ENCODE data around the gene ST7.

ST7 gene

GRCh38 chr7:117179701-117180100 lies 226.4 kb downstream of the ST7 start:
- TF ChIP-seq CTCF (IDR thresholded peaks at IDR 0.05; ENCODE audit: unreplicated experiment in 3 of 3), result no peak
- no peaks in the 10 kb centered on the region for H3K4me1 Mint-ChIP-seq
- no peak overlapping the region for H3K27ac Mint-ChIP-seq
- peaks cover 4% of the 10 kb centered on the region for H3K36me3 Mint-ChIP-seq (ENCODE audit: low read depth)
- H3K27me3 Mint-ChIP-seq (ENCODE audit: low read depth), result no peaks in the 10 kb centered on the region
- H3K9me3 Mint-ChIP-seq, result no peaks in the 10 kb centered on the region
- H3K4me3 Mint-ChIP-seq, result no peak overlapping the region

- Mint-ChIP-seq H3K27me3 (ENCODE audit: low read depth) (no peaks in the 10 kb centered on the region), H3K27ac (no peak overlapping the region), H3K4me3 (no peak overlapping the region), H3K36me3 (ENCODE audit: low read depth) (peaks cover 4% of the 10 kb centered on the region), H3K4me1 (no peaks in the 10 kb centered on the region), H3K9me3 (no peaks in the 10 kb centered on the region)
- TF ChIP-seq CTCF (IDR thresholded peaks at IDR 0.05; ENCODE audit: unreplicated experiment in 3 of 3), result no peak
Observed at GRCh38 chr7:117183729-117184128, 230.4 kb downstream of the ST7 start.

GRCh38 chr7:117184367-117184766 lies 231.1 kb downstream of the ST7 start:
- Mint-ChIP-seq H3K36me3 (ENCODE audit: low read depth) (peaks cover 4% of the 10 kb centered on the region), H3K4me1 (no peaks in the 10 kb centered on the region), H3K27ac (no peak overlapping the region), H3K9me3 (no peaks in the 10 kb centered on the region), H3K4me3 (no peak overlapping the region), H3K27me3 (ENCODE audit: low read depth) (no peaks in the 10 kb centered on the region)
- no peak for TF ChIP-seq CTCF (IDR thresholded peaks at IDR 0.05; ENCODE audit: unreplicated experiment in 3 of 3)

GRCh38 chr7:117185124-117185523 lies 231.8 kb downstream of the ST7 start:
- TF ChIP-seq CTCF (IDR thresholded peaks at IDR 0.05; ENCODE audit: unreplicated experiment in 3 of 3), result no peak
- H3K27me3 Mint-ChIP-seq (ENCODE audit: low read depth), result no peaks in the 10 kb centered on the region
- H3K36me3 Mint-ChIP-seq (ENCODE audit: low read depth), result peaks cover 4% of the 10 kb centered on the region
- no peaks in the 10 kb centered on the region for H3K4me1 Mint-ChIP-seq
- H3K27ac Mint-ChIP-seq, result no peak overlapping the region
- no peak overlapping the region for H3K4me3 Mint-ChIP-seq
- H3K9me3 Mint-ChIP-seq, result no peaks in the 10 kb centered on the region

GRCh38 chr7:117186218-117187010 lies 233.1 kb downstream of the ST7 start:
- no peaks in the 10 kb centered on the region for H3K4me1 Mint-ChIP-seq
- H3K9me3 Mint-ChIP-seq, result no peaks in the 10 kb centered on the region
- no peaks in the 10 kb centered on the region for H3K27me3 Mint-ChIP-seq (ENCODE audit: low read depth)
- H3K4me3 Mint-ChIP-seq, result no peak overlapping the region
- TF ChIP-seq CTCF (IDR thresholded peaks at IDR 0.05; ENCODE audit: unreplicated experiment in 3 of 3), result no peak
- H3K27ac Mint-ChIP-seq, result no peak overlapping the region
- peaks cover 13% of the 10 kb centered on the region for H3K36me3 Mint-ChIP-seq (ENCODE audit: low read depth)

GRCh38 chr7:117188376-117188775 lies 235.1 kb downstream of the ST7 start:
- H3K27ac Mint-ChIP-seq, result no peak overlapping the region
- no peaks in the 10 kb centered on the region for H3K4me1 Mint-ChIP-seq
- H3K4me3 Mint-ChIP-seq, result no peak overlapping the region
- H3K36me3 Mint-ChIP-seq (ENCODE audit: low read depth), result peaks cover 12% of the 10 kb centered on the region
- H3K9me3 Mint-ChIP-seq, result no peaks in the 10 kb centered on the region
- TF ChIP-seq CTCF (IDR thresholded peaks at IDR 0.05; ENCODE audit: unreplicated experiment in 3 of 3), result no peak
- H3K27me3 Mint-ChIP-seq (ENCODE audit: low read depth), result no peaks in the 10 kb centered on the region

Data from nephron (organoid).